ENCODE data around the gene MLX. TPM values are rescaled to one million over a fixed set of nuclear protein-coding genes. Genes with fewer than 3 reads are reported as not detected.
"Not testable (repeated sequence)": the region's sequence is repeated elsewhere in the genome, so short reads cannot be mapped to it uniquely, and the experiment has no call there.

MLX gene
- polyA plus RNA-seq, 6 donors from 2014 or later = 26.7 to 48.2 (median 32.9) TPM

DNA sequence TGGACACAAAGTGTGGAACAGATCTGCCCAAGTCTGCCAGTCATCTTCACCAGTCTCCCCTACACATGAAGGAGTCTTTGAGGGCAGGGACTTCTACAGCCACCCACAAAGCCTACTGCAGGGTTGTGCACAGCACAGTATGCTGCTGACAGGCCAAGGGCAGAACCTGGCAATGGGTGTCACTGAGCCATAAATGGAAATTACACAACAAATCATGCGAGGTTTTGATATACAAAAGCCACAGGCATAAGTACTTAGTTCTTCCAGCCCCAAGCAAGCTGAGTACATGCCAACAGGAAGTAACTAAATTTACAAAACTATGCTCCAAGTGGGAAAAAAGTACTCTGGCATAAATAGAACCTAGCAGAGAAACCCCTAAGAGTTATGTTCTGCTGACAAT is 18.5 kb downstream of the MLX start:
- Mint-ChIP-seq H3K27me3 (no peaks in the 10 kb centered on the region), H3K9me3 (no peaks in the 10 kb centered on the region), H3K4me3 (no peak overlapping the region), H3K4me1 (peaks cover 12 to 16% (median 15%) of the 10 kb centered on the region in 3 donors), H3K27ac (no peak overlapping the region), H3K36me3 (peaks cover 9 to 12% of the 10 kb centered on the region in 2 donors)
- DNase-seq (no peak), ATAC-seq (ENCODE audit: low read depth in 2 of 2) (no peak)

DNA sequence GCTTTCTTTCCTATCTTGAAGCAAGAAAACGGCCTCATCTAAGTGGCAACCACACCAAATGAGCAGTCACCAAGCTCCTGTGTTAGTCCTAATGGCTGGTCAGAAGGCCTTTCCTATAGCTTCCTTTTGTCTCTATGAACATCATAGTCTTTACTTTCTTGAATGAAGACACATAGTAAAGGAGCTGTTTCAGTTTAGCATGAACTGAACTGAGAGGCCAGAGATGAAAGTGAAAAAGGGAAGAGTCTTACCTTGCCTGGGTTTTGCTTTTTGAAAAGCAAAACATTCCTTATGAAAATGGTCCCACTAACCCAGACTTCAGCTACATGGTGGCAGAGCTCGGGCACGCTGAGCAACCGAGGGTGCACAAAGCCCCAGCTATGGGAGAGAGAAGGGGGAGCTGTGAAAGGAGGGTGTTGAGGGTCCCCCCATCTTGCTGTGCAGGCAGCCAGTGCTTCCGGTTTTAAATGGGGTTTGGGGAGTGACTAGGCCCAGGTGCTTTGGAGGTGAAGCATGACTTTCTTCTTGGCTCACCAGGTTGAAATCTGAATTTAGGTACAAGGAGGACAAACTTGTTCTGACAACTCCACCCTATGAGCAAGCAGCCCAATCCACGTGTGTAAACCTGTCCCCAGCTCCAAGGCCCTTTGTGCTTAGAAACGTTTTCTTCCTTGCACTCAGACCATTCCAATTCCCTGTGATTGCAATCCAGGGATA is 19.8 kb downstream of the MLX start:
- Mint-ChIP-seq H3K27ac (peak overlapping the region; percentile 49 to 89 (median 78)), H3K4me3 (peak overlapping the region; percentile 9 to 82 (median 62)), H3K27me3 (no peaks in the 10 kb centered on the region), H3K9me3 (no peaks in the 10 kb centered on the region), H3K36me3 (peaks cover 9 to 12% of the 10 kb centered on the region in 2 donors), H3K4me1 (peaks cover 12 to 16% (median 15%) of the 10 kb centered on the region in 3 donors)
- ATAC-seq (ENCODE audit: low read depth in 2 of 2) (peak; percentile 36 to 68), DNase-seq (no peak)

DNA sequence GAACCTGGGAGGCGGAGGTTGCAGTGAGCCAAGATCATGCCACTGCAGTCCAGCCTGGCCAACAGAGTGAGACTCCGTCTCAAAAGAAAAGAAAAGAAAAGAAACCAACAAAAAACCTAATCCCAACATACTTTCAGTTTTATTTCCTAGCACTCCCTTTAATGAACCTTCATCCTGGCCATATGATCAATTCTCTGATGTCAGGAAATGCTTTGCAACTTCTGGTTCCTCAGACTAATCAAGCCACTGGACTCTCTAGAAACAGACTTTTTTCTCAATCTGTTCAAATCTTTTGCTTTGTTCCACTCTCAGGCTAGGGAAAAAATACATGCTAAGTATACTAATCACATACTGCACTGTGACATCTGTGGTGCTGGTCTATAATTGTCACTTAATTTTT is 24.0 kb downstream of the MLX start:
- Mint-ChIP-seq H3K27ac (peak overlapping the region in 1 of 6 donors; percentile 49), H3K4me3 (no peak overlapping the region), H3K9me3 (no peaks in the 10 kb centered on the region), H3K4me1 (peaks cover 15 to 17% (median 16%) of the 10 kb centered on the region in 3 donors), H3K36me3 (peaks cover 7 to 9% of the 10 kb centered on the region in 2 donors), H3K27me3 (no peaks in the 10 kb centered on the region)
- ATAC-seq (ENCODE audit: low read depth in 2 of 2) = no peak
- no peak for DNase-seq

DNA sequence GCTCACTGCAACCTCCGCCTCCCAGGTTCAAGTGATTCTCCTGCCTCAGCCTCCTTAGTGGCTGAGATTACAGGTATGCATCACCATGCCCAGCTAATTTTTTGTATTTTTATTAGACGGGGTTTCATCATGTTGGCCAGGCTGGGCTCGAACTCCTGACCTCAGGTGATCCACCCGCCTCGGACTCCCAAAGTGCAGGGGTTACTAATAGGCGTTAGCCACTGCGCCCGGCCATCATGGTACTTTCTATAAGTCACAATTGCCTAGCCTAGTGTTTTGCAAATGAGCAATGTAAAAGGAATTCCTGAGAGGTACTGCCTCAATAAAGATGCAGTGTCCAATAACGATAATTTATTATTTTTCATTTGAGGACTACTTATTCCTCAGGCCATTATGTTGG is 24.5 kb downstream of the MLX start:
- DNase-seq (no peak), ATAC-seq (ENCODE audit: low read depth in 2 of 2) (no peak)
- H3K4me3 Mint-ChIP-seq = no peak overlapping the region
- no peak overlapping the region for H3K27ac Mint-ChIP-seq
- peaks cover 14 to 20% (median 15%) of the 10 kb centered on the region in 3 donors for H3K4me1 Mint-ChIP-seq
- no peaks in the 10 kb centered on the region for H3K9me3 Mint-ChIP-seq
- peaks cover 9% of the 10 kb centered on the region in 2 donors for H3K36me3 Mint-ChIP-seq
- H3K27me3 Mint-ChIP-seq = no peaks in the 10 kb centered on the region

DNA sequence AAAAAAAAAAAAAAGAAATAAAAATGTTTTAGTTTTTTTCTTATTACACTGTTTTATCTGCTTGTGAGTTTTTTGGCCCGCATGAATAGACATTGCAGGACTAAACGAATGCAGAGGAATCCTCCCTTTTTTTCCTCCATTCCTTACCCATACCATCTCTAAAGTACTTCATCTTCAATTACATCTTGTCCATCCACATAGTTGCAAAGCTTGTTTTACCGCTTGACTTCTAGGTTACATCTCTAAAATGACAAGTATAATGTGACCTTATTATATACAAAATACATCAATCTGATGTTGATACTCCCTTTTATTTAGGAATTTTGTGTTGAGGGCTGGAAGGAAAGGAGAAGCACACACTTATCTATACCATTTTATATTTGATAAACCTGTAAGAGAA is 29.5 kb downstream of the MLX start:
- H3K27ac Mint-ChIP-seq = no peak overlapping the region
- peaks cover 0 to 4% of the 10 kb centered on the region in 2 donors for H3K36me3 Mint-ChIP-seq
- peaks cover 13 to 30% (median 18%) of the 10 kb centered on the region in 3 donors for H3K4me1 Mint-ChIP-seq
- ATAC-seq (ENCODE audit: low read depth in 2 of 2) (no peak), DNase-seq (no peak)
- no peaks in the 10 kb centered on the region for H3K27me3 Mint-ChIP-seq
- no peak overlapping the region for H3K4me3 Mint-ChIP-seq
- no peaks in the 10 kb centered on the region for H3K9me3 Mint-ChIP-seq

DNA sequence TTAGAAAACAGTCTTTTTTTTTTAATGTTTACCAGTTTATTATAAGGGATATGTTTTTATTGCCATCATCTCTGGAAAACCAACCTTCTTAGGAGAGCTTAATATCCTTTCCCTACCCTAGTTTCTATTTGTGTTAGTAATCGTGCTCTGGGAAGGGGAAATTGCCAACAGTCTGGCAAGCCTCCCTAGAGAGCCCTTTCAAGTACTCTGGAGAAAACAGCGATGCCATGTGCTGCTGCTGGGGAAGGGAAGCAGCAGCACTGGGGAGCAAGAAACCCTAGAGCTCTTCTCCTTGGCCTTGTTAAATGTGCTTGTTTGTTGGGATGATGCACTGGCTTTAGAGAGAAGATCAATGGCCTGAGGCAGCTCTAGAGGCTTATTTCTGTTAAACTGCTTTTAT is 32.0 kb downstream of the MLX start:
- Mint-ChIP-seq H3K36me3 (peaks cover 0 to 4% of the 10 kb centered on the region in 2 donors), H3K4me3 (no peak overlapping the region), H3K9me3 (no peaks in the 10 kb centered on the region), H3K27ac (peak overlapping the region in 2 of 6 donors; percentile 3 to 49), H3K4me1 (peaks cover 20 to 51% (median 33%) of the 10 kb centered on the region in 3 donors), H3K27me3 (no peaks in the 10 kb centered on the region)
- no peak for DNase-seq
- no peak for ATAC-seq (ENCODE audit: low read depth in 2 of 2)

DNA sequence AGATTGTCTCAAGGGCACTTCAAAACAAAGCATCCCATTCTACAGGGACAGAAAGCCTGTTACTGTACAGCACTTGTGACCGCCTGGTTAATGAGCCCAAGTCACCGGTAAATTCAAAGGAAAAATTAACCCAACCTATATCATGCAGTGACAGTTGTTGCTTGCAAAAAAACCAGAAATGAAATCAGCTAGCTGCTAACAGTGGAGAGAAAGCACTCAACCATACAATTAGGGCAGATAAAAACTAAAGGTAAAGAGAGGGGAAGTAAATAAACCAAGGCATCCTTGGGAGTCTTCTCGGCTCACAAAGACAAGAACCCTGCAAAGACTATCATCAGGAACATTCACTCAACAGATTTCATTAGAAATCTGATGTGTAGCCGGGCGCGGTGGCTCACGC is 36.4 kb downstream of the MLX start:
- DNase-seq (peak; percentile 11), ATAC-seq (ENCODE audit: low read depth in 2 of 2) (peak; percentile 63 to 78)
- Mint-ChIP-seq H3K9me3 (no peaks in the 10 kb centered on the region), H3K4me3 (peak overlapping the region in 7 of 8 donors; percentile 2 to 87 (median 52)), H3K36me3 (no peaks in the 10 kb centered on the region), H3K27ac (peak overlapping the region in 4 of 6 donors; percentile 66 to 84 (median 78)), H3K27me3 (no peaks in the 10 kb centered on the region), H3K4me1 (peaks cover 37 to 91% (median 61%) of the 10 kb centered on the region in 3 donors)

DNA sequence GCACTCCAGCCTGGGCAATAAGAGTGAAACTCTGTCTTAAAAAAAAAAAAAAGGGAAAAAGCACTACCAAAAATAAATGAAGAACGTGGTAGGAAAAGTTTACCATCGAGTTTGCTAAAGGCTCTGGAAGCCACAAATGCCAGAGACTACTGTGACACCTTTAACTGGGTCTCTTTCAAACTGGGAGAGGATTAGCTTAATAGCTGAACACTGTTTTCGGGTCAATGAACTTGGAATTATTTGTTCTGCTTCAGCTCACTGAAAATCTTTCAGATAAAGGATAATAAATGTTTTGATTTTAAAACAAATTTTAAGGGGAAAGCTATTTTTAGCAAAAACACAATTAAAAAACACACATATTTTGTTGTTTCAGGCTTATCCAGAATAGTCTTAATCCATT is 40.9 kb downstream of the MLX start:
- ATAC-seq (ENCODE audit: low read depth in 2 of 2) (no peak), DNase-seq (no peak)
- Mint-ChIP-seq H3K27me3 (no peaks in the 10 kb centered on the region), H3K27ac (peak overlapping the region in 3 of 6 donors; percentile 64 to 99 (median 96)), H3K4me3 (peak overlapping the region; percentile 70 to 100 (median 99)), H3K4me1 (peaks cover 41 to 66% (median 54%) of the 10 kb centered on the region in 3 donors), H3K36me3 (peaks cover 0 to 7% of the 10 kb centered on the region in 2 donors), H3K9me3 (no peaks in the 10 kb centered on the region)

DNA sequence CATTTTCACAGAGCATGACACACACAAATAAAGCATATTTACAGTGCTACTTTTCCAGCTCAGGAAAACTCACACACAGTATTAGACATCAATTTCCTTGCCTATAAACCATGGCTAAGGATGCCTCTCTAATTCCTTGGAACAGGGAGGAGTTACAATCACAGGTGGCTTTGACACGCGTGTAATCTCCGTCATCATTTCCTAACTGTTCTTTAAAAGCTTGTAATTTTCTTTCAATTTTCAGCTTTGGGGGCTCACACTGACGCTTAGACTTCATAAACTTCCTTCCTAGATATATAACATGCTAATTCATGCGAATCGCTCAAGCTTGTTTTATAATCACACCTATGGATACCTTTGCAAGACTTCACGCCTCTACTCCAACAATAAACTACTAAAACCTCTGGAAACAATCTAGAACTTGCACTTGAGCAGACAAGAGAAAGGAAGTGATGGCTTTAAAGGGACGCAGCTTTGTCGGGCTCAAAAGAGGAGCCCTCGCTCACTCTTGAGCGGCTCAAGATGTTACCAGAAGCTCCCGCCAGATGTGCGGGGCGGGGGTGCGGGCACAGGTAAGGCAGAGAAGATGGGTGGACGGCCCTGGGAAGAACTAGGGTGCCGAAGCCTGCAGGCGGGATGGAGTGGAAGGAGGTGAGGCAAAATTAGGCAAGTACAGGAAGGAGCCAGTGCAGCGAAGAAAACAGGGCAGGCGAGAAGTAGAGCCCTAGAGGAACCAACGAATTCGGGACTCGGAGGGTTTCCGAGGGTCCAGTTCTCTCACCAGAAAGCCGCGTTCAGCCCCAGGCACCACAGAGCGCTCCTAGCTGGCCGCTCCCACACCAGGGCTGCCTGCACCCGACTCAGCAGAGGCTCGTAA is 41.6 kb downstream of the MLX start:
- no peaks in the 10 kb centered on the region for H3K9me3 Mint-ChIP-seq
- ATAC-seq (ENCODE audit: low read depth in 2 of 2) (peak; percentile 62 to 66), DNase-seq (no peak)
- no peaks in the 10 kb centered on the region for H3K27me3 Mint-ChIP-seq
- H3K36me3 Mint-ChIP-seq = peaks cover 0 to 9% of the 10 kb centered on the region in 2 donors
- peaks cover 33 to 58% (median 46%) of the 10 kb centered on the region in 3 donors for H3K4me1 Mint-ChIP-seq
- H3K27ac Mint-ChIP-seq = peak overlapping the region; percentile 96 to 99 (median 98)
- peak overlapping the region; percentile 97 to 100 (median 100) for H3K4me3 Mint-ChIP-seq

DNA sequence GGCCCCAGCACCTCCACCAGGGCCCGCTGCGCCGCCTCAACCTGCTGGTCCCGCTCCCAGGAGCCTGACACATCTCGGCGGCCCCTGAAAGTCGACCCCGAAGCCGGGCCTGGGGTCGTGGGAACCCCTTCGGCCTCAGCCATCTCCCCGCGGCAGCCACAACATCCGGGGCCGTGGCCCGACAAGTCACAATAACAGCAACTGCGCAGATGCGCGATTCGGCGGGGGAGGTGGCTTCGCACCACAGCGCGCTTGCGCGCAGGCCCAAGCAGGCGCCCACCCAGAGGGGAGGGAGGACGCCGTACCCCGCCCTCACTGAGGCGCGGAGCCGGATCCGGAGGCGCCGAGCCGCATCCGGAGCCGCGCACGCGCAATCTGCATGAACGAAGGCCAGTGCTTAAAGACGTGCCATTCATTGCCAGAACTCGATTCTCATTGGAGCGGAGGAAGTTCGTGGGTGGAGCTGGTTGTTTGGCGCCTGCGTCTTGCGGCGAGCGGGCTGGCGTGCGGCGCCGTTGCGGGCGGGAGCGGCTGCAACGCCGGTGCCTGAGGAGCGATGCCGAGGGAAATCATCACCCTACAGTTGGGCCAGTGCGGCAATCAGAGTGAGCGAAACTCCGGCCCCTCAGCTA is 42.4 kb downstream of the MLX start, which contains the start of the genes RETREG3 and TUBG1:
RETREG3 (minus strand) TSS at position 193 of the 632 bp plus-strand sequence; CDS start at position 143, 50 bp downstream.
TUBG1 (plus strand) TSS at position 502 of the 632 bp plus-strand sequence; CDS start at position 557, 55 bp downstream.
- H3K4me1 Mint-ChIP-seq = peaks cover 30 to 51% (median 40%) of the 10 kb centered on the region in 3 donors
- peaks cover 0 to 14% of the 10 kb centered on the region in 2 donors for H3K36me3 Mint-ChIP-seq

DNA sequence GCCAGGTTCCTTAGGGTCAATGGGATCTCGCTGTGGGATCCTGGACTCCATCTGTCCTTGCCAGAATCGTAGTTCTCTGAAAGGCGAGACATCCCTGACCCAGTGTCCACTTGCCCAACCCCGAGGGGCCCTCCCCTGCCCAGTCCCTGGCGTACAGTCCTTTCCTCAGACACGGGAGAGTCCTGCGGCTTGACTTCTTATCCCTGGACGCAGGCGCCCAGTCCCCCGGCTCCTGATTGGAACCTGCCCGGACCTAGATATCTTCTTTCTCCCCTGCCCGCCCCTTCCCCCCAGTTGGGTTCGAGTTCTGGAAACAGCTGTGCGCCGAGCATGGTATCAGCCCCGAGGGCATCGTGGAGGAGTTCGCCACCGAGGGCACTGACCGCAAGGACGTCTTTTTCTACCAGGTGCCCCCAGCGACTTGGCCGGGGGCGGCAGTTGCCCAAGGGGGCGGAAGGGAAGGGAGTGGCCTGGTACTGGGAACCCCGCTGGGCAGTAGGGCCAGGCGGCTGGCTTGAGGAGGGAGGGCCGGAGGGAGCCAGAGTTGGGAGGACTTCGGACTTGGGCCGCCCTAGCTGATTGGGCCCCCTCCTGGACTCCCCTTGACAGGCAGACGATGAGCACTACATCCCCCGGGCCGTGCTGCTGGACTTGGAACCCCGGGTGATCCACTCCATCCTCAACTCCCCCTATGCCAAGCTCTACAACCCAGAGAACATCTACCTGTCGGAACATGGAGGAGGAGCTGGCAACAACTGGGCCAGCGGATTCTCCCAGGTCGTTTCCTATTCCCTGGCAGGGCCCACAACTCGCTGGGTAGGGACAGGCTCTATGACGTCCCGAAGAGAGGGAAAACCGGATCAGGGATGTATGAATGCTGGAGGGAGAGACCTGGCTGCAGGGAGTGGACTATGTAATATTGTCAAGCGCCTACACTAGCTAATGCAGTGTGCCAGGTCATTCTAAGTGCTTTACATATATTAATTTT is 43.2 kb downstream of the MLX start:
- Mint-ChIP-seq H3K36me3 (peaks cover 4 to 14% of the 10 kb centered on the region in 2 donors), H3K4me1 (peaks cover 23 to 44% (median 33%) of the 10 kb centered on the region in 3 donors), H3K27ac (peak overlapping the region in 5 of 6 donors; percentile 82 to 99 (median 96)), H3K4me3 (peak overlapping the region; percentile 97 to 100 (median 100))
- not testable (repeated sequence) for H3K9me3 Mint-ChIP-seq; H3K27me3 Mint-ChIP-seq; ATAC-seq (ENCODE audit: low read depth in 2 of 2); DNase-seq

More for the DNA sequence above, 42.4 kb downstream of the MLX start, which contains the start of the genes RETREG3 and TUBG1:
- ATAC-seq (ENCODE audit: low read depth in 2 of 2) = peak; percentile 86 to 90
- Mint-ChIP-seq H3K9me3 (no peaks in the 10 kb centered on the region), H3K27ac (peak within 1 kb of the TSS; percentile 96 to 99 (median 98)), H3K27me3 (no peaks in the 10 kb centered on the region), H3K4me3 (peak within 1 kb of the TSS; percentile 97 to 100 (median 100))
- peak; percentile 99 for DNase-seq

DNA sequence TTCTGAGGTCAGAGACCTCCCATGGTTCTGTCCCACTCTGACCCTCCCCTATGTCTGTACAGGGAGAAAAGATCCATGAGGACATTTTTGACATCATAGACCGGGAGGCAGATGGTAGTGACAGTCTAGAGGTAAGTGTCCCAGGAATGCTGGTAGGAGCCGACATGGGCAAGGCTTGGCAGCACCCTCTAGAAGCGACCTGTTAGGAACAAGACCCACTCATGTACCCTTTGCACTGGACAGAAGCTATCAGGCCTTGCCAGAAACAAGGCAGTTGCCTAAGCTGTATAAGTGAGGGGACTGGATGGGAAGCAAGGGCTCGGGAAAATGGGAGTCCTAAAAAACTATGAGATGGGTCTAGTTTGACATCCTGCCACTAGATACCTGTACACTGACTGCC is 45.1 kb downstream of the MLX start:
- H3K4me3 Mint-ChIP-seq = peak overlapping the region in 4 of 8 donors; percentile 12 to 30 (median 24)

More for the DNA sequence above, 45.1 kb downstream of the MLX start:
- Mint-ChIP-seq H3K9me3 (no peaks in the 10 kb centered on the region), H3K36me3 (peaks cover 4 to 14% of the 10 kb centered on the region in 2 donors), H3K27ac (peak overlapping the region in 1 of 6 donors; percentile 14), H3K27me3 (no peaks in the 10 kb centered on the region), H3K4me1 (peaks cover 14 to 24% (median 15%) of the 10 kb centered on the region in 3 donors)
- DNase-seq (no peak), ATAC-seq (ENCODE audit: low read depth in 2 of 2) (no peak)
